WTC11 (cell line): ENCODE measurements around the gene SNX3.

Experiments
- CREM ChIP-seq: sonication (generic); formaldehyde crosslinking; IDR thresholded peaks from 2 replicates; pipeline ENCODE4 v1.8.1; 2022; ENCODE audit warnings: mild to moderate bottlenecking, missing genetic modification reagents, moderate library complexity
- NR2C2 ChIP-seq: sonication (generic); formaldehyde crosslinking; IDR thresholded peaks from 2 replicates; pipeline ENCODE4 v1.8.0; 2022; ENCODE audit warnings: mild to moderate bottlenecking, missing genetic modification reagents
- TF ChIP-seq, protein P1 (sequence below): fragments of 200-600 bp; IDR thresholded peaks from 2 replicates; pipeline ENCODE4 v1.8.0; 2022; ENCODE audit warnings: antibody characterized with exemption

DNA sequence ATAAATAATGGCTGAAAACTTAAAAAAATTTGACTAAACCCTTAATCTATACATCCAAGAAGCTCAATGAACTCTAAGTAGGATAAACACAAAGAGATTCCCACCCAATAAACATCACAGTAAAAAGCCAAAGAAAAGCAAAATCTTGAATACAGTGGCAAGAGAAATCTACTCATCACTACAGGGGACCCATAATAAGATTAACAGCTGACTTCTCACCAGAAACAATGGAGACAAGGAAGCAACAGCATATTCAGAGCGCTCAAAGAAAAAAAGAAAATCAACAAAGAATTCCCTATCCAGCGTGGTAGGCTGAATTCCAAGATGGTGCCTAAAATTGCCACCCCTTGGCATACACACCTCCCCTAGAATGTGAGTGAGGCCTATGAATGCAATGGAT lies 18.6 kb downstream of the SNX3 start:
- TF ChIP-seq, protein P1, sequence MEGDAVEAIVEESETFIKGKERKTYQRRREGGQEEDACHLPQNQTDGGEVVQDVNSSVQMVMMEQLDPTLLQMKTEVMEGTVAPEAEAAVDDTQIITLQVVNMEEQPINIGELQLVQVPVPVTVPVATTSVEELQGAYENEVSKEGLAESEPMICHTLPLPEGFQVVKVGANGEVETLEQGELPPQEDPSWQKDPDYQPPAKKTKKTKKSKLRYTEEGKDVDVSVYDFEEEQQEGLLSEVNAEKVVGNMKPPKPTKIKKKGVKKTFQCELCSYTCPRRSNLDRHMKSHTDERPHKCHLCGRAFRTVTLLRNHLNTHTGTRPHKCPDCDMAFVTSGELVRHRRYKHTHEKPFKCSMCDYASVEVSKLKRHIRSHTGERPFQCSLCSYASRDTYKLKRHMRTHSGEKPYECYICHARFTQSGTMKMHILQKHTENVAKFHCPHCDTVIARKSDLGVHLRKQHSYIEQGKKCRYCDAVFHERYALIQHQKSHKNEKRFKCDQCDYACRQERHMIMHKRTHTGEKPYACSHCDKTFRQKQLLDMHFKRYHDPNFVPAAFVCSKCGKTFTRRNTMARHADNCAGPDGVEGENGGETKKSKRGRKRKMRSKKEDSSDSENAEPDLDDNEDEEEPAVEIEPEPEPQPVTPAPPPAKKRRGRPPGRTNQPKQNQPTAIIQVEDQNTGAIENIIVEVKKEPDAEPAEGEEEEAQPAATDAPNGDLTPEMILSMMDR = no peak
- no peak for TF ChIP-seq NR2C2 (CRISPR knock-in tag)
- no peak for TF ChIP-seq CREM (CRISPR knock-in tag)
